ENCODE results near the gene EXOC7.
"Not testable (repeated sequence)": the region's sequence is repeated elsewhere in the genome, so short reads cannot be mapped to it uniquely, and the experiment has no call there.

EXOC7 gene

DNA sequence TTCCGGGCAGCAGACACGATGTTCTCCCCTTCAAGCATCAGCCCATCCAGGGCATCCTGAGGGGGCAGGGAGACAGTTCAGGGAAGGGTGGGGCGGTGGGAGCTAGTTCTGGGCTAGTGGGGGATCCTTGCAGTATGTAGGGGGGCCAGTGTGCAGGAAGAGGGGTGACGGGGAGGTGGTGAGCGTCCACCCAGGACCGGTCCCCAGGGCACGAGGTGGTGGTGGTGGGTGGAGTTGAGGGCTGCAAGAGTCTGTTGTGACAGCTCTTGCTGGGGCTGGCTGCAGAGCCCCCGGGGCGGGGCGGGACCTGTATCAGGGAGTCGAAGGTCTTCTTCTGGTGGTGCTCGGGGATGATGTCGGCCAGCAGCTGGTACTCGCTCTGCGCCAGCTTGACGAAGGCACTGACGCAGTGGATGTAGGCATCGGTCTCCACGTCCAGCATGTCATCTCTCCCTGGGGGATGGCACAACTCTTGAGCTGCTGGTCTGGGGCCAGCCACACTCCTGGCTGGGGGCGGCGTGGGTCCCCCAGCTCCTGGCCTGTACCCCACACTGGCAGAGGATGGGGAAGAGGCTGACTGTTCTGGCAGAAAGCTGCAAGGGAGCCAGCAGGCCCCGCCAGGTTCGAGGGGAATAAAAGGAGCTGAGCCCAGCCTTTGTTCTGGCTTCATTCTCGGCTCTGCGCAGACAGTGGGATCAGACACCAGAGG is 14.6 kb downstream of the EXOC7 start:
- DNase-seq (ENCODE audit: low read depth): no peak

DNA sequence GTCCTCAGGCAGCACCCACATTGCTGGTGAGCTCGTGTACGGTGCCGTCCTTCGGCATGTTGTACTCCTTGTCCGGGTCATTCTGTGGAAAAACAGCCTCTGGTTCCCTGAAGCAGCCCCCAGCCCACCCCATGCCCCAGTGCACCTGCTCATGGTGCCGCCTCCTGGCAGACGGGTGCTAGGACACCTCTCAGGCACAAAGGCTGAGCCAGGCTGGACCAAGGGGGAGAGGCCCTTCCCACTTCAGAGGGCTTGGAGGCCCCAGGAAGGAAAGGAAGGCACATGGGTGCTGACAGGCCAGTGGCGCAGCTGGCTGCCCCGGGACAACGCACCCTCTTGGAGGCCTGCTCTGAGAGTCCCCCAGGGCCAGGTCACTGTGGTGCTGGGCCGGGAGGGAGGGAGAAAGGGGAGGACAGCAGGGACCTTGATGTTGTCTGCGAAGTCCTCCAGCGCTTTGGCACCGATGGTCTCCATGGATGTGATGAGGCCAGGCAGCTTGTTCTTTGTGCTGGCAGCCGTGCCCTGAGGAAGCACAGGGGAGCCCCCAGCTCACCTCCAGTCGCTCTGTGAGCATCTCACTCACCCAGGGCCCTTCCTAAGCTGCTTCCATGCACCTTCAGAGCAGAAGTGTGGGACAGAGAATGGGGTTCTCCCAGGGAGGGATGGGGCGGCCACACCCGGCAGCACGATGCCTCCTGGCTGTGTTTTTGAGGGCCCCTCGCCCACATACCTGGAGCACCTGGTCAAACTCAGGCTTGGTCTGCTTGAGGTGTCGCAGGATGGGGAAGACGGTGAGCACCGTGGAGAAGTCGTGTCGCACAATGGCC is 15.3 kb downstream of the EXOC7 start:
- no peak for DNase-seq (ENCODE audit: low read depth)

DNA sequence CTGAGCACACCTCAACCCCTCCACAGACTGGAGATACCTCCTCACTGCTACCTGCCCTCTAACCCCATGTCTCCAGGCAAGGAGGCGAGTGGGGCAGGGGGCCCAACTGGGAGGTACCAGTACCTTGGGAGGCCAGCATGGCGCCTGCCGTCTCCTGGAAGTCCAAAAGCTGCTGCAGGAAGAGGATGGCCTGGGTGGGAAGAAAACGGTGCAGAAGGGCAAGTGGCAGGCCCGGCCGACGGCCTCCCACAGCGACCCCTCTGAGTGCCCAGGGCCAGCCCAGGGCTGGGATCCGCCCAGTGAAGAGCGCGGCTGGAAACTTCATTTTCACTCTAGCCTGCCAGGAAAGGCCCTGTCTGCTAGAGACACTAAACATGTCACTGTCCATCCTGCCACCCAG is 16.1 kb downstream of the EXOC7 start:
- no peak for DNase-seq (ENCODE audit: low read depth)

DNA sequence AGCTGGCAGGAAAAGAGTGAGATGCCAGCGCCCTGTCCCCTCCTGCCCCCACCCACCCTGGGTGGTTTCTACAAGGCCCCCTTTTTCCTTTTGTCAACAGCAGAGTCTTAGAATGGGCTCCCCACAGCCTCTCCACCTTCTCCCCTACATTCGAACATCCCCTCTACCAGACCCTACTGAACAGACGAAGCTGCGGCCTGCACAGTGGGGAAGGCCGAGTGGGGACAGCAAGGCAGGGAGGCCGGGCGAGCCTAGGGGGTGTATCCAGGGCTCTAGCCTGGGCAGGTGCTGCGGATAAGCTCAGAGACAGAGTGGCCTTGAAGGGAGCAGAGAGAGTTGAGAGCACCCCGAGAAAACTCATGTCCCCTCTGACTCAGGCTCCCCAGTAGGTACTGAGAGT is 17.2 kb downstream of the EXOC7 start:
- no peak for DNase-seq (ENCODE audit: low read depth)

DNA sequence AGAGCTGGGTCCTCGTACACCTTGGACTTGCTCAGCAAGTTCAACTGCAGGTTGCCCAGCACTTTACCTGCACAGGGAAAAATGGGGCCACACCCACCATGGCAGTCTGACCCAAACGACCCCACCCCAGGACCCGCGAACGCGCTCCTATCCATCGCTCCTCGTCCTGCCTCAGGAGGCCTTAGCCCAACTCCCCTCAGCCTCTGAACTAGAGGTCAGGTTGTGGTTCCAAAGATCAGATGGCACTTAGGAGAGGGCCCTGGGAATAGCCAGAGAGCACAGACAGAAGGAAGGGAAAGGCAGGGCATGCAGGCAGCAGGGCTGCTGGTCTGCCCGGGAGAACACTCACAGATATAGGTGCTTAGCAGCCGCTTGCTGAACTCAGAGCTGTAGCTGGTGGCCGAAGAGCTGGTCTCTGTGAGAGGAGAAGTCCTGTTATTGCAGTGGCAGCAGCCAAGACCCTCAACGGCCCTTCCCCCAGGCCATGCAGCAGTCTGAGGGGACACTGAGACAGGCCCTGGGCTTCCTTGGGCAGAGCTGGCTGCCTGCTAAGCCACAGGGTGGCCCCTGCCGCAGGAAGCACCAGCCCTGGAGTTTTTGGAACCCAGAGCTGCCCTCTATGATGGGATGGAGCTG is 17.7 kb downstream of the EXOC7 start:
- no peak for DNase-seq (ENCODE audit: low read depth)

DNA sequence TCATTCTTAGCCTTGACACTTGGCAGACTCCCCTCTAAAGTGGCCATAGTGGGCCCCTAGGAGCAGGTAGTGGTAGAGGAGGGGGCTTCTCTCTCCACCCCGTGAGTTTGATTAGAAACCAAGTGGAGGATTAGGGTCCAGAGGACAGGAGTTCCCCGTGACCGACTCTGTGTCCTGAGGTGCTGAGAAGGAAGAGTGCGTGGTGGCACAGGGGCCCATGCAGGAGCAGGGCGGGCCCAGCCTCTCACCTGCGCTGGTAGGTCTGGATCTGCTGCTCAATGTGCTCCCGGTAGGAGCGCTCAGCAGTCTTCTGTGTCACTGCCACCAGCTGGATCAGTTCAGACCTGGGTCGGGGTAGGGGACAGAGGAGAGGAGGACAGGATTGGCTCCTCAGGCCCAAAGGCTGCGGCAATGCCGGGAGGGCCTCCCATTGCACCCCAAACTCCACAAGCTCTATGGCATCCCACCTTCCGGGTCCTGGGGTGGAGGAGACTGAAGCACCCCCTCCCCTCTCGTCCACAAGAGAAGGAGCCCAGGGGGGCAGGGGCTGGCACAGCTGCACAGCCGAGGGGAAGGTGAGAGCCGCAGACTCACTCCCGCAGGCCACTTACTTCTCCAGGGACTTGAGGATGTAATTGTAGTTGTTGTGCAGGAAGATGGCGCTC is 18.4 kb downstream of the EXOC7 start:
- DNase-seq (ENCODE audit: low read depth): no peak

DNA sequence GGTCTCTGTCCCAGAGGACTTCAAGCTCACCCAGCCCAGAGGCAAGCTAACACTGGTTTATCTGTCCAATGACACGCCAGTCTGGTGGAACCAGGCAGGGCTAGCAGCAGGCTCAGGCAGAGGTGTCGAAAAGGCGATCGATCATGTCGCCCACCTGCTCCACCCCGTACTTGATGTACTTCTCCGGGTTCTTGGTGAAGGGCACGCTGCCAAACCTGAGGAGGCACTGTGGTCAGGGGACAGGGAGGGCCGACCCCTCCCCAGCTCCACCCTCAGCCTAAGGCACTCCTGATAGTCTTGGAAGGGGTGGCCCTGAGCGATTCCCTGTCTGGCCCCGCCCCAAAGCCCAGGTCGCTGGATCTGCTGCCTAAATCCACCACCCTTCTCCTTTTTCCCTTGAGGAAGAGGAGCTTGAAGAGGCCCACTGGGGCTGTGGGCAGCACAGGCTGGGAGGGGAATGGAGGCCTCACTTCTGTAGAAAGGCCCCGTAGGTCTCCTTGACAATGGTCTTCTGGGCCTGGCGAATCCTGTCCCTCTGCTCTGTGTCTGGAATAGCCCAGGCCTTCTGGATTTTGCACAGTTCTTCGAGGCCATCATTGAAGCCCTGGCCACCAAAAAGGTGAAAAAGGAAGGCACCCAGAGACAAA is 19.9 kb downstream of the EXOC7 start:
- DNase-seq (ENCODE audit: low read depth): no peak

DNA sequence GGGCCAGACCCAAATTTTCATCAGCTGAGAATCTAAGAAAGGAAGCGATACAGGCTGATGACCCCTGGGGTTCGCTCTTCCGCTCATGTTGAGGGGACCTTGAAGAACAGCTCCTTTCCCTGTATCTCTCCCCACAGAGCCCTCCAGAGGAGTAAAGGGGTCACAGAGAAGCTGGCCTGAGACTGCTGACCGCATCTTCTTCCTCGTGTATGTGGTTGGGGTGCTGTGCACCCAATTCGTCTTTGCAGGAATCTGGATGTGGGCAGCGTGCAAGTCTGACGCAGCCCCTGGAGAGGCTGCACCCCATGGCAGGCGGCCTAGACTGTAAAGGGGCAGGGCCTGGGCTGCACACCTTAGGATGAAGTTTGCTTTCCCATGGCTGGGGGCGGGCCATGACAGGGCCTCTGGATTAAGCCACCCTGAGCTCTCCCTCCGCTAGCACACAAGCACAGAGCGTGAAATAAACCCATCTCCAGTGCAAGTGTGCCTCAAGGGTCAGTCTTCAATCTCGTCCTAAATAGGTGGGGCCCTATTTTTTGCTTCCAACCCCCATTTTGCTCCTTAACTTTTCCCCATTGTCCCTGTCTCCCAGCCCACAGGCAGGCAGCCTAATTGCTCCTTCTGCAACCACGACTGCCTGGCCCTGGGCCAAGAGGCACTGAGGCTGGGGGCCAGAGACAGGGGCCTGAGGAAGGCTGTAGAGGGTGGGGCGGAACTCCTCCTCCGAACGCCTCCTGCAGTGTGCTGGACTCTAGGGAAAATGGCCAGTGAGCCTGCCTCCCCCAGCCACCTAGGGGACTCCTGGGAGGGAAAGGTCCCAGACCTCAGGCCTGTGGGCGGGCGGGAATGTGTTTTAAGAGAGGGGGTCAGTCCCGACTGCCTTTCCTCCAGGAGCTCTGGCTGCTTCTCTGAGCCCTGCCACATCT is 21.0 kb downstream of the EXOC7 start:
- no peak for DNase-seq (ENCODE audit: low read depth)

DNA sequence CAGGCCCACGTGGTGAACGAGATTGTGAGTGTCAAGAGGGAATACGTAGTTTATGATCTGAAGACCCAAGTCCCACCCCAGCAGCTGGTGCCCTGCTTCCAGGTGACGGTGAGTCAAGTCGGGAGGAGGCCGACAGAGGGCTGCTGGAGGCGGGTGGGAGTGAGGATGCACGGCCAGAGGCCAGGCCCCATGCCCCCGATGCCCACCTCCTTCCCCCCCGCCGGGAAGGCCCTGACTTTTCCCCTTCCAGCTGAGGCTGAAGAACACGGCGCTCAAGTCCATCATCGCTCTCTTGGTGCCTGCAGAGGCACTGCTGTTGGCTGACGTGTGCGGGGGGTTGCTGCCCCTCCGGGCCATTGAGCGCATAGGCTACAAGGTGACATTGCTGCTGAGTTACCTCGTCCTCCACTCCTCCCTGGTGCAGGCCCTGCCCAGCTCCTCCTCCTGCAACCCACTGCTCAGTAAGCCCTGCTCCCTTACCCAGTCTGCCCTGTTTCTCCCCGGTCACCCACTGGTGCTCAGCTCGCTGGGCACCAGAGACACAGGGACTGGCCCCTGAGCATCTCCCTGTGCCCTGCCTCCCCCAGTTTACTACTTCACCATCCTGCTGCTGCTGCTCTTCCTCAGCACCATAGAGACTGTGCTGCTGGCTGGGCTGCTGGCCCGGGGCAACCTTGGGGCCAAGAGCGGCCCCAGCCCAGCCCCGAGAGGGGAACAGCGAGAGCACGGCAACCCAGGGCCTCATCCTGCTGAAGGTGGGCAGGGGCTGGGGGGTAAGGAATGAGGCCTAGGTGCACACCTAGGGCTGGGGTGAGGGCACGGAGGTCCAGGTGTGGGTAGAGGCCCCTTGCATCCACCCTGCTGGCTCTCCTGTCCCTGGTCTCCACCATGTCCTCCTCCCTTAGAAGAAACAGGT is 22.0 kb downstream of the EXOC7 start:
- DNase-seq (ENCODE audit: low read depth): no peak

DNA sequence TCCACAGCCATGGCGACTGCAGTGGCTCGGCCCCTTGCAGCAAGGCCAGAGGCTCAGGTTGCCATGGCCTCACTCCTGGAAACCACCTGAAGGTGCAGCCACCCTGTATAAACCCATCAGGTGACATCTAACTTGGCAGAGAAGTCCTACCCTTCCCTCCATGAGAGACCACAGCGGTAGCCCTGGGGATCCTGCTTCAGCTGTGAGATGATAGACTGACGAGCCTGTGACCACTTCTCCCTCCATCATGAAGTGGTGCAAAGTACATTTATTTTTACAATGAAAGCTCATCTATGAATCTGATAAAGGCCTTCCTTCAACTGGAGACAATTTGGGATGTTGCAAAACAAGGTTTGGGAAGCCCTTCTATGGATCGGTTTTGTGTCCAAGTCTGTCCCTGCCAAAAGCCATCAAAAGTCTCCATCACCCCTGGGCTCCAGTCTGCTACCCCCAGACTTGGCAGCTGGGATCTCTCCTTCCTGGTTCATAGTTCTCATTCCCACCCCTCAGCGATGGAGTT is 22.8 kb downstream of the EXOC7 start:
- DNase-seq (ENCODE audit: low read depth): no peak

DNA sequence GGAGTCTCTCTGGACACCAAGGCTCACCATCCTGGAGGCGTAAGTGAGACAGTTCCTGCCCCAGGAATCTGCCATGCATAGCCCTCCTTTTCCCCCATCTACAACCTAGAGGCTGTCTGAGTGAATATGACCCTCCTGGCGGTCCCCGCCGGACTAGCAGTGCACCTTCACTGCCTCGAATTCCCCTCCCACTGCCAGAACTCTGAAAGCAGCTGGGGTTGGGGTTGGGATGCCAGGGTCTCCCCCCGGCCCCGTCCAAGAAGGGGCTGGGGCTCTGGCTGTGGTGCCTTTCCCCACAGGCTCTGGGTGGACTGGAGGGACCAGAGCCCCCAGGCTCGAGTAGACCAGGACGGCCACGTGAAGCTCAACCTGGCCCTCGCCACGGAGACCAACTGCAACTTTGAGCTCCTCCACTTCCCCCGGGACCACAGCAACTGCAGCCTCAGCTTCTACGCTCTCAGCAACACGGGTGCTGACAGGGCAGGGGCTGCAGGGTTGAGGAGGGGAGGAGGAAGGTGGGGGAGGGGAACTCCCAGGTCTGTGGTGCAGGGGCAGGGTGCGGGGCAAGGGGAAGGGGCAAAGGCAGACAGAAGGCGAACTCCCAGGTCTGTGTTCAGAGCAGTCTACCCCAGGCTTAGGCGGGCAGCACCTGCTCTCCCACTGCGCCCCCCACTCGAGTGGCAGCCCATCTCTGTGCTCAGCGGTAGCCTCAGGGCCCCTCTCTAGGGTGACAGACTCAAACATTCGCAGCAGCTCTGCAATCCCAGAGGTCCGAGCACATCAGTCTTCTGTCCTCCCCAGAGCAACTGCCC is 23.4 kb downstream of the EXOC7 start:
- DNase-seq (ENCODE audit: low read depth): no peak

DNA sequence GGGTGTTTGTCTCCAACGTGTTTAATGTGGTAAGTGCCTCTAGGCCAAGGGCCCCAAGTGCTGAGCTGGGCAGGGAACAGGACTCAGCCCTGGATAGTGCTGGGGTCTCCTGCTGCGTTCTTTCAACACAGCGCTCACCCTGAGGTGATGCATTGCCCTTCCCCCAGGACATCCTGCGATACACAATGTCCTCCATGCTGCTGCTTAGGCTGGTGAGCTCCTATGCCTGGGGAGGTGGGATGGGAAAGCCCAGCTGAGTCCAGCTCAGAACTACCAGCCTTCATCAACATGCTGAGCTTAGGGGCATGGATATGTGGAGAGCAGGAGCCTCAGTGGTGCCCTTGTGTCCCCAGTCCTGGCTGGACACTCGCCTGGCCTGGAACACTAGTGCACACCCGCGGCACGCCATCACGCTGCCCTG is 24.0 kb downstream of the EXOC7 start:
- DNase-seq (ENCODE audit: low read depth): no peak

DNA sequence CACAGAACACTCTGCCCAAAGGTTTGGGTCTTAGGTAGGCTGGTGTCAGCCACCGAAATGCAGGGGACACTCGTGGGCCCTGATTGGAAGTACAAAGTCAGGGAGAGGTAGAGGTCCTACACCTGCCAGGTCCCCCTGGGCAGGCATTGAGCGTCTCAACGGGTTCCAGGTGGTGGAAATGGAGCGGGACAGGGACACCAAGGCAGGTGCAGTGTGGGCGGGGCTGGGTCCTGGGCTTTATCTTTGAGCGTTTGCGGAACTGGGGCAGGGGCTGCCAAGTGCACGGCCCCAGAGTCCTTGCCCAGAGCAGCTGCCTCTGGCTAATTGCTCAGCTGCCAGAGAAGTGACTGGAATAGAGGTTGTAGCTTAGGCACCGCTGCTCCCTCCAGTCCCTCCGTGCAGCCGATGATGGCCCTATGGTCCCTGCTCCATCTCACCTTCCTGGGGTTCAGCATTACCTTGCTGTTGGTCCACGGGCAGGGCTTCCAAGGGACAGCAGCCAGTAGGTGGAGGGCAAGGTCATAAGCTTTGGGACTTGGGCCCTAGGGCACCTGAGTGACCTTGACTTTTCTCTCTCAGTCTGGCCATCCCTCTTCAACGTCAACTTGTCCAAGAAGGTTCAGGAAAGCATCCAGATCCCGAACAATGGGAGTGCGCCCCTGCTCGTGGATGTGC is 24.6 kb downstream of the EXOC7 start, which contains the start of gene ZACN:
TSS of gene ZACN (plus strand) at position 323 of the 675 bp plus-strand sequence. CDS start at position 406, 83 bp downstream.
- no peak for DNase-seq (ENCODE audit: low read depth)

DNA sequence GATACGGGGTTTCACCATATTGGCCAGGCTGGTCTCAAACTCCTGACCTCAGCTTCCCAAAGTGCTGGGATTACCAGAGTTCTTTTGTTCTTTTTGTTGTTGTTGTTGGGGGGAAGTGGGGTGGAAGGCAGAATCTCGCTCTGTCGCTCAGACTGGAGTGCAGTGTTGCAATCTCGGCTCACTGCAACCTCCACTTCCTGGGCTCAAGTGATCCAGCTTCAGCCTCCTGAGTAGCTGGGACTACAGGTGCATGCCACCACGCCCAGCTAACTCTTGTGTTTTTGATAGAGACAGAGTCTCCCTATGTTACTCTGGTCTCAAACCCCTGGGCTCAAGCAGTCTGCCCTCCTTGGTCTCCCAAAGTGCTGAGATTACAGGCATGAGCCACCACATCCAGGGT is 25.2 kb downstream of the EXOC7 start:
- DNase-seq (ENCODE audit: low read depth): not testable (repeated sequence)

DNA sequence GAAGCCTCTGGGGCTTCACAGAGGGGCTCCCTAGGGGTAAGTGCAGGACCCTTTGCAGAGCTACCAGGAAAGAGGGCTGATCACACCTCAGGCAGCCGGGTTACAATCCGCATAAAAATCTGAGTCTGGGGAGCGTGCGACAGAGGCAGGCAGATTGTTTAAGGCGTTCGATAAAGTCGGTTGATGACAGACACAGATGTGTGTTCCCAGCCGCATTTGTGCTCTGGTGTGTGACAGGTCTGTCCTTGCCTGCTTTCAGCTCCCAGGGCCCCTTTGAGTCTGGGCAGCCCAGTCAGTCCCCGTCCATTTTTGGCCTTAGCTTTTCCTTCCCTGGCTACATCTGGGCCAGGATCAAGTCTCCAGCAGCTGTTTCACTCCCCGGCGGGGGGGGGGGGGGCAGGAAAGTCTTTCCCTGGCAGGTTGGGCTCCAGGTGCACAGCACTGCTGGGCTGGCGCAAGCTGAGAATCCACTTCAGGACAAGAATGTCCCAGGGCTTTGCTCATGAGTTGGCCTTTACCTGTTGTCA is 25.9 kb downstream of the EXOC7 start:
- DNase-seq (ENCODE audit: low read depth): no peak

DNA sequence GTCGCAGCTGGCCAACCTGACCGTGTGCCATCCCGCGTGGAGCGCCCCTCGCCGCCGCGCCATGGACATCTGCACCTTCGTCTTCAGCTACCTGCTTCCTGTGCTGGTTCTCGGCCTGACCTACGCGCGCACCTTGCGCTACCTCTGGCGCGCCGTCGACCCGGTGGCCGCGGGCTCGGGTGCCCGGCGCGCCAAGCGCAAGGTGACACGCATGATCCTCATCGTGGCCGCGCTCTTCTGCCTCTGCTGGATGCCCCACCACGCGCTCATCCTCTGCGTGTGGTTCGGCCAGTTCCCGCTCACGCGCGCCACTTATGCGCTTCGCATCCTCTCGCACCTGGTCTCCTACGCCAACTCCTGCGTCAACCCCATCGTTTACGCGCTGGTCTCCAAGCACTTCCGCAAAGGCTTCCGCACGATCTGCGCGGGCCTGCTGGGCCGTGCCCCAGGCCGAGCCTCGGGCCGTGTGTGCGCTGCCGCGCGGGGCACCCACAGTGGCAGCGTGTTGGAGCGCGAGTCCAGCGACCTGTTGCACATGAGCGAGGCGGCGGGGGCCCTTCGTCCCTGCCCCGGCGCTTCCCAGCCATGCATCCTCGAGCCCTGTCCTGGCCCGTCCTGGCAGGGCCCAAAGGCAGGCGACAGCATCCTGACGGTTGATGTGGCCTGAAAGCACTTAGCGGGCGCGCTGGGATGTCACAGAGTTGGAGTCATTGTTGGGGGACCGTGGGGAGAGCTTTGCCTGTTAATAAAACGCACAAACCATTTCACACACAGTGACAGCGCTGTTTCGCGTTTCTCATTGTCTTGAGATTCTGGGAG is 26.6 kb downstream of the EXOC7 start:
- DNase-seq (ENCODE audit: low read depth): no peak
